T-helper 2 cell treated with Interferon-gamma antibody and Interleukin-4, amounts not matched to agents 100 ng/mL and 5 ng/mL, for 36 hours (primary cell): ENCODE results near the gene MYO3B. TPM values are rescaled to one million over a fixed set of nuclear protein-coding genes. Genes with fewer than 3 reads are reported as not detected.
"Not testable (repeated sequence)": the region's sequence is repeated elsewhere in the genome, so short reads cannot be mapped to it uniquely, and the experiment has no call there.

ENCODE experiments used
- intact Hi-C: fragments of 100-400 bp; cut with micrococcal nuclease; formaldehyde crosslinking; loops from one replicate; pipeline ENCODE4 v1.15.1; 2023
- total RNA-seq: library from RNA; stranded (reverse); gene quantifications from 2 replicates; pipeline ENCODE4 v1.2.3, GENCODE V29; 2022

MYO3B gene
- total RNA-seq, 1 donor from 2014 or later: 1.2 TPM

GRCh38 chr2:170339750-170340692, 162.1 kb downstream of the MYO3B start:
- intact Hi-C loops: no loop called here

- intact Hi-C loops: no loop called here
Observed at GRCh38 chr2:170340693-170341068, 162.7 kb downstream of the MYO3B start.

- intact Hi-C loops: no loop called here
Observed at GRCh38 chr2:170341684-170342623, 164.0 kb downstream of the MYO3B start.

- intact Hi-C loops: no loop called here
Observed at GRCh38 chr2:170344663-170345346, 166.9 kb downstream of the MYO3B start.

- intact Hi-C loops: no loop called here
Observed at GRCh38 chr2:170345607-170346006, 167.7 kb downstream of the MYO3B start.

GRCh38 chr2:170349269-170349668, 171.3 kb downstream of the MYO3B start:
- intact Hi-C loops: not testable (repeated sequence)

- intact Hi-C loops: no loop called here
Observed at GRCh38 chr2:170350929-170351826, 173.2 kb downstream of the MYO3B start.

GRCh38 chr2:170353723-170354122, 175.8 kb downstream of the MYO3B start:
- intact Hi-C loops: no loop called here

- intact Hi-C loops: no loop called here
Observed at GRCh38 chr2:170354388-170354787, 176.4 kb downstream of the MYO3B start.

GRCh38 chr2:170354855-170355780, 177.2 kb downstream of the MYO3B start:
- intact Hi-C loops: no loop called here

- intact Hi-C loops: no loop called here
Observed at GRCh38 chr2:170359466-170359865, 181.5 kb downstream of the MYO3B start.

GRCh38 chr2:170360546-170361089, 182.7 kb downstream of the MYO3B start:
- intact Hi-C loops: loop anchor here (1.0 to 10.0 kb wide), 8 partner anchors 36 to 1742 kb away; partner anchors contain the start of genes DLX2, GAD1, GORASP2 and SP5

GRCh38 chr2:170361090-170361936, 183.4 kb downstream of the MYO3B start:
- intact Hi-C loops: loop anchor here (1.0 to 10.0 kb wide), 8 partner anchors 36 to 1741 kb away; partner anchors contain the start of genes DLX2, GAD1, GORASP2 and SP5

- intact Hi-C loops: loop anchor here (5.0 to 10.0 kb wide), 5 partner anchors 35 to 1740 kb away; partner anchors contain the start of genes DLX2 and SP5
Observed at GRCh38 chr2:170362313-170362870, 184.4 kb downstream of the MYO3B start.

- intact Hi-C loops: loop anchor here (5.0 to 10.0 kb wide), 5 partner anchors 34 to 1739 kb away; partner anchors contain the start of genes DLX2 and SP5
Observed at GRCh38 chr2:170362871-170363631, 185.1 kb downstream of the MYO3B start.

- intact Hi-C loops: loop anchor here (2.0 to 10.0 kb wide), 3 partner anchors 130 to 510 kb away; no protein-coding TSS in a partner anchor
Observed at GRCh38 chr2:170365003-170365402, 187.1 kb downstream of the MYO3B start.
